B cell (primary cell): Measurements from ENCODE around the gene CLEC6A. TPM values are rescaled to one million over a fixed set of nuclear protein-coding genes. Genes with fewer than 3 reads are reported as not detected.
A peak's percentile ranks its signal among the peaks of the same experiment; 100 is the strongest.

Experiments used
- ATAC-seq: fragments of 200-7000 bp; cut with Tn5 transposase; one replicate; pipeline ENCODE4 v1.10.0; 2021; ENCODE audit warnings: low read depth, mild to moderate bottlenecking, moderate number of reproducible peaks, moderate library complexity
- CTCF ChIA-PET: fragments of 350-600 bp; sonication (Branson Sonifier 250); formaldehyde crosslinking; loops from one replicate; lab custom pipeline; 2021; ENCODE audit warnings: antibody characterized with exemption, inconsistent platforms; lab: Charles Lee
- POLR2A ChIA-PET: fragments of 350-600 bp; sonication (Branson Sonifier 250); formaldehyde crosslinking; loops from one replicate; lab custom pipeline; 2021; ENCODE audit warnings: antibody characterized with exemption; lab: Charles Lee
- DNase-seq: peaks from one replicate; pipeline ENCODE4 v3.0.0; 2013
- H2AFZ ChIP-seq: 2 replicates; pipeline ENCODE4 v1.6.1; 2012; ENCODE audit warnings: mild to moderate bottlenecking, low read depth, low read length; ENCODE audit not compliant: insufficient read depth, poor library complexity, severe bottlenecking
- H3K27ac ChIP-seq, 2 donors: 1 replicate in 1 of 2; 2 replicates in 1 of 2; pipeline ENCODE4 v1.5.1; 2012 to 2013; ENCODE audit warnings: low read length in 2 of 2, mild to moderate bottlenecking in 2 of 2, moderate library complexity in 1 of 2
- H3K27me3 ChIP-seq, 4 experiments: fragments of 200-600 bp in 1 of 4; sonication (generic) in 1 of 4; replicated peaks in 1 of 4; 1 replicate in 2 of 4; 2 replicates in 2 of 4; pipeline versions ENCODE4 v1.6.1 to v1.7.0; 2013 to 2016; ENCODE audit warnings: low read length in 3 of 4, mild to moderate bottlenecking in 2 of 4, mixed read lengths in 1 of 4, moderate library complexity in 1 of 4; ENCODE audit not compliant: insufficient read depth in 4 of 4, control insufficient read depth in 3 of 4; ENCODE audit errors: control extremely low read depth in 1 of 4
- H3K36me3 ChIP-seq, 2 experiments: replicated peaks in 1 of 2; 1 replicate in 1 of 2; 2 replicates in 1 of 2; pipeline versions ENCODE4 v1.6.1 to v1.7.1; 2013; ENCODE audit warnings: low read length in 1 of 2; ENCODE audit not compliant: insufficient read depth in 2 of 2, control insufficient read depth in 1 of 2; ENCODE audit errors: control extremely low read depth in 1 of 2, extremely low read depth in 1 of 2
- H3K4me1 ChIP-seq, 2 donors: fragments of 200-600 bp in 1 of 2; sonication (generic) in 1 of 2; 1 replicate in 1 of 2; 2 replicates in 1 of 2; pipeline versions ENCODE4 v1.5.1 to v1.6.1; 2013 to 2017; ENCODE audit warnings: low read length in 2 of 2; ENCODE audit not compliant: control insufficient read depth in 2 of 2, insufficient read depth in 2 of 2
- H3K4me2 ChIP-seq: replicated peaks from 2 replicates; pipeline ENCODE3; 2012; ENCODE audit warnings: mild to moderate bottlenecking, low read depth, low read length; ENCODE audit not compliant: poor library complexity, severe bottlenecking
- H3K4me3 ChIP-seq, 5 experiments: fragments of 200-600 bp in 1 of 5; sonication (generic) in 1 of 5; 1 replicate in 3 of 5; 2 replicates in 2 of 5; pipeline versions ENCODE4 v1.5.1 to v1.7.0; 2011 to 2016; ENCODE audit warnings: low read length in 4 of 5, mild to moderate bottlenecking in 4 of 5, low read depth in 2 of 5, control low read depth in 1 of 5, moderate library complexity in 1 of 5; ENCODE audit not compliant: insufficient read depth in 1 of 5; ENCODE audit errors: control extremely low read depth in 1 of 5, extremely low read depth in 1 of 5
- H3K79me2 ChIP-seq: fragments of 200-600 bp; sonication (generic); one replicate; pipeline ENCODE4 v1.6.0; 2016; ENCODE audit warnings: low read length; ENCODE audit not compliant: control insufficient read depth, insufficient read depth
- H3K9ac ChIP-seq: fragments of 200-600 bp; sonication (generic); 2 replicates; pipeline ENCODE4 v1.6.1; 2017; ENCODE audit warnings: mild to moderate bottlenecking, low read length, moderate library complexity
- H3K9me3 ChIP-seq, 3 donors: one replicate each; pipeline versions ENCODE4 v1.6.1 to v1.7.1; 2013; ENCODE audit warnings: low read length in 2 of 3; ENCODE audit not compliant: control insufficient read depth in 2 of 3, insufficient read depth in 1 of 3; ENCODE audit errors: control extremely low read depth in 1 of 3
- H4K20me1 ChIP-seq: 2 replicates; pipeline ENCODE4 v1.6.0; 2012; ENCODE audit warnings: mild to moderate bottlenecking, low read length; ENCODE audit not compliant: insufficient read depth, control insufficient read depth, poor library complexity, severe bottlenecking
- H3K27ac Mint-ChIP-seq: one replicate; pipeline ENCODE4 v1.8.0; 2021; ENCODE audit warnings: mixed read lengths
- H3K27me3 Mint-ChIP-seq: one replicate; pipeline ENCODE4 v1.8.0; 2021; ENCODE audit warnings: mixed read lengths
- H3K4me1 Mint-ChIP-seq: one replicate; pipeline ENCODE4 v1.8.0; 2021; ENCODE audit warnings: mixed read lengths
- H3K4me3 Mint-ChIP-seq: one replicate; pipeline ENCODE4 v1.8.0; 2021; ENCODE audit warnings: mixed read lengths
- H3K9me3 Mint-ChIP-seq: one replicate; pipeline ENCODE4 v1.8.0; 2022; ENCODE audit warnings: mixed read lengths; ENCODE audit not compliant: insufficient read depth
- CTCF ChIP-seq: fragments of 200-600 bp; IDR thresholded peaks from one replicate; pipeline ENCODE4 v1.8.0; 2022; ENCODE audit warnings: antibody characterized with exemption, mild to moderate bottlenecking
- EZH2 ChIP-seq: IDR thresholded peaks from 2 replicates; pipeline ENCODE4 v1.6.1; 2012; ENCODE audit warnings: borderline replicate concordance, low read depth, mild to moderate bottlenecking, moderate library complexity, low read length; ENCODE audit not compliant: insufficient read depth, poor library complexity, severe bottlenecking
- WGBS: methylation state at CpG from one replicate; pipeline ENCODE4 v1.1.5; 2013; ENCODE audit warnings: missing lambda C conversion rate; ENCODE audit not compliant: insufficient coverage; 5-methylcytosine and 5-hydroxymethylcytosine counted together
- intact Hi-C: fragments of 100-400 bp; cut with micrococcal nuclease; formaldehyde crosslinking; loops from one replicate; pipeline ENCODE4 v1.10.0; 2022
- polyA plus RNA-seq: library from polyadenylated mRNA; depleted of rRNA; stranded (reverse); fragments of >200 nt; gene quantifications from 2 replicates; pipeline ENCODE4 v1.2.3, GENCODE V29; 2012
- total RNA-seq, 2 donors: library from RNA; stranded (reverse); fragments of 120-200 nt in 1 of 2; gene quantifications; 1 replicate in 1 of 2; 2 replicates in 1 of 2; pipeline versions ENCODE4 v1.2.3 to v1.2.4, GENCODE V29; 2013 to 2022

The CLEC6A gene
- total and polyA plus RNA-seq, 2 donors (not counting 1 experiment from before 2014, with no cell fraction given), result 0.07 TPM; not detected in 1

GRCh38 chr12:8501720-8502119 is 46.0 kb downstream of the CLEC6A start:
- H3K4me3 Mint-ChIP-seq, result no peak overlapping the region
- CTCF ChIA-PET, result interaction anchor here (1.3 kb wide), 1 partner anchor 42 kb away, joined by 3 read pairs; no protein-coding TSS in a partner anchor

GRCh38 chr12:8504351-8504750 is 48.6 kb downstream of the CLEC6A start:
- Histone ChIP-seq H3K4me2 (no peak overlapping the region), H3K27ac (no peak overlapping the region), H4K20me1 (no peaks in the 10 kb centered on the region), H3K27me3 (peaks cover 0 to 19% (median 3%) of the 10 kb centered on the region in 4 experiments), H3K79me2 (no peaks in the 10 kb centered on the region), H3K4me1 (peaks cover 7 to 9% of the 10 kb centered on the region in 2 donors), H3K4me3 (no peak overlapping the region), H3K9ac (no peak overlapping the region), H2AFZ (no peak overlapping the region), H3K9me3 (no peaks in the 10 kb centered on the region), H3K36me3 (no peaks in the 10 kb centered on the region)
- H3K27me3 Mint-ChIP-seq, result peaks cover 25% of the 10 kb centered on the region
- H3K27ac Mint-ChIP-seq, result no peak overlapping the region
- ChIA-PET POLR2A (no interaction called here), CTCF (no interaction called here)
- H3K4me1 Mint-ChIP-seq, result peaks cover 11% of the 10 kb centered on the region
- H3K4me3 Mint-ChIP-seq, result no peak overlapping the region
- intact Hi-C loops, result no loop called here
- ATAC-seq (no peak), DNase-seq (no peak)
- WGBS, result no CpG with 5 or more reads among the region's 1 CpG
- no peaks in the 10 kb centered on the region for H3K9me3 Mint-ChIP-seq
- no peak for TF ChIP-seq CTCF
- TF ChIP-seq EZH2, result no peak

More at GRCh38 chr12:8501720-8502119, 46.0 kb downstream of the CLEC6A start:
- no peak for TF ChIP-seq CTCF
- no peak overlapping the region for H3K4me3 ChIP-seq
- no peak overlapping the region for H3K4me2 ChIP-seq
- WGBS, result 0% methylated on average over 1 of the region's 3 CpGs
- peaks cover 0 to 3% of the 10 kb centered on the region in 2 donors for H3K4me1 ChIP-seq
- no peak for DNase-seq
- H3K9ac ChIP-seq, result no peak overlapping the region
- intact Hi-C loops, result no loop called here
- H3K79me2 ChIP-seq, result no peaks in the 10 kb centered on the region
- peak overlapping the region; percentile 18 for H2AFZ ChIP-seq
- POLR2A ChIA-PET, result no interaction called here
- peaks cover 0 to 13% (median under 1%) of the 10 kb centered on the region in 4 experiments for H3K27me3 ChIP-seq
- H3K36me3 ChIP-seq, result no peaks in the 10 kb centered on the region
- ATAC-seq, result no peak
- H3K9me3 ChIP-seq, result no peaks in the 10 kb centered on the region
- no peaks in the 10 kb centered on the region for H3K9me3 Mint-ChIP-seq
- H3K27me3 Mint-ChIP-seq, result peaks cover 32% of the 10 kb centered on the region
- H4K20me1 ChIP-seq, result no peaks in the 10 kb centered on the region
- H3K27ac ChIP-seq, result no peak overlapping the region
- no peak overlapping the region for H3K27ac Mint-ChIP-seq
- peaks cover 4% of the 10 kb centered on the region for H3K4me1 Mint-ChIP-seq
